Activated CD8-positive, alpha-beta memory T cell treated with anti-CD3 and anti-CD28 coated beads for 36 hours (primary cell): ENCODE data around the gene IRF2BP2. TPM values are rescaled to one million over a fixed set of nuclear protein-coding genes. Genes with fewer than 3 reads are reported as not detected.
"Not testable (repeated sequence)": the region's sequence is repeated elsewhere in the genome, so short reads cannot be mapped to it uniquely, and the experiment has no call there.

Source experiments
- CTCF ChIA-PET: fragments of 350-600 bp; sonication (Branson Sonifier 250); formaldehyde crosslinking; loops from one replicate; lab custom pipeline; 2021; ENCODE audit warnings: antibody characterized with exemption; lab: Charles Lee
- POLR2A ChIA-PET: fragments of 350-600 bp; sonication (Branson Sonifier 250); formaldehyde crosslinking; loops from one replicate; lab custom pipeline; 2021; ENCODE audit warnings: antibody characterized with exemption; lab: Charles Lee
- total RNA-seq, 2 experiments: library from RNA; stranded (reverse); gene quantifications; one replicate each; pipeline ENCODE4 v1.2.3, GENCODE V29; 2021

IRF2BP2 gene
- total RNA-seq, 2 experiments from 2014 or later = 87.4 to 90.5 TPM

DNA sequence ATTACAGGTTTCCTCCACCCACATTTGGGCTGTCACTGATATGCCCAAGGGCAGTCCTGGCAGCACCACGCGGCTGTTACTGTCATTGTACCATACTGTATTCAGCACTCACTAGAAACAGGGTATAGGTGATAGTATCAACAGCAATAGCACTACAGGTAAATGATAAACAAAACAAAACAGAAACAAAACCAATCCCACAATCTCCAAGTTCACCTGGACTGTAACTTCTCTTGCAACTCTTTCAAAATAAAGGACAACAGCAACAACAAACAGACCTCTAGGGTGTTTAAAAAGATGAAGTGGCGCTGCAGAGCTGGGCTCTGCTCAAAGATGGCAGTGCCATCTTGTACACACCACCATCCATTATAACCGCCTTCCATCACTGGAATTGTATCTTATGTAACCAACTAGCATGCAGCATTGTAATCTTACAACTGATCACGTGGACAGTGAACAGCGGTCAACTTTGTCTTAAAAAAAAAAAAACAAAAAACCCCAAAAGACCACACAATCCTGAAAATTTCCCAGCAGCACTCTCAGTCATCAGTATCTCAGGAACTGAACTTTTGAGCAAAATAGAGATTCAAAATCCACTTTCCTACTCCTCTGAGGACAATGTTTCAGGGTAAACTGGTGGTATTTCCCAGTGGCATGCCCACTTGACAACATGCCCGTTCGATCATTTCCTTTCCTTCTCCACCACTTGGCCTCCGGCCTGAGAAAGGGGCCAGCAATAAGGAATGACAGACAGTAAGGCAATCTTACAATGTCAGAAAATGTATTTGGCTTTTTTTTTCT lies 3.8 kb downstream of the IRF2BP2 start:
- CTCF ChIA-PET = interaction anchor here (1.2 to 1.5 kb wide), 2 partner anchors 373 to 478 kb away, joined by 3 read pairs; no protein-coding TSS in a partner anchor

GRCh38 chr1:234605399-234605982 lies 4.5 kb downstream of the IRF2BP2 start:
- ChIA-PET POLR2A (interaction anchor here (0.5 to 1.6 kb wide), 2 partner anchors 276 to 522 kb away, joined by 3 to 10 read pairs; partner anchors contain the start of gene TOMM20), CTCF (interaction anchor here (1.1 to 1.5 kb wide), 3 partner anchors 106 to 406 kb away, joined by 3 to 4 read pairs (median 3); no protein-coding TSS in a partner anchor)

More for the DNA sequence above, 3.8 kb downstream of the IRF2BP2 start:
- POLR2A ChIA-PET = interaction anchor here (0.6 to 1.6 kb wide), 2 partner anchors 118 to 522 kb away, joined by 3 to 4 read pairs; partner anchors contain the start of gene TOMM20

GRCh38 chr1:234604495-234605398 lies 5.2 kb downstream of the IRF2BP2 start:
- ChIA-PET CTCF (interaction anchor here (0.7 to 1.4 kb wide), 3 partner anchors 105 to 407 kb away, joined by 3 to 4 read pairs (median 3); no protein-coding TSS in a partner anchor), POLR2A (interaction anchor here (0.5 to 1.6 kb wide), 5 partner anchors 104 to 523 kb away, joined by 3 to 10 read pairs (median 3); partner anchors contain the start of gene TOMM20)

- POLR2A ChIA-PET = interaction anchor here (0.5 to 1.5 kb wide), 3 partner anchors 103 to 155 kb away, joined by 3 to 4 read pairs (median 3); no protein-coding TSS in a partner anchor
- CTCF ChIA-PET = no interaction called here
Observed at GRCh38 chr1:234603221-234604204, 6.5 kb downstream of the IRF2BP2 start.

DNA sequence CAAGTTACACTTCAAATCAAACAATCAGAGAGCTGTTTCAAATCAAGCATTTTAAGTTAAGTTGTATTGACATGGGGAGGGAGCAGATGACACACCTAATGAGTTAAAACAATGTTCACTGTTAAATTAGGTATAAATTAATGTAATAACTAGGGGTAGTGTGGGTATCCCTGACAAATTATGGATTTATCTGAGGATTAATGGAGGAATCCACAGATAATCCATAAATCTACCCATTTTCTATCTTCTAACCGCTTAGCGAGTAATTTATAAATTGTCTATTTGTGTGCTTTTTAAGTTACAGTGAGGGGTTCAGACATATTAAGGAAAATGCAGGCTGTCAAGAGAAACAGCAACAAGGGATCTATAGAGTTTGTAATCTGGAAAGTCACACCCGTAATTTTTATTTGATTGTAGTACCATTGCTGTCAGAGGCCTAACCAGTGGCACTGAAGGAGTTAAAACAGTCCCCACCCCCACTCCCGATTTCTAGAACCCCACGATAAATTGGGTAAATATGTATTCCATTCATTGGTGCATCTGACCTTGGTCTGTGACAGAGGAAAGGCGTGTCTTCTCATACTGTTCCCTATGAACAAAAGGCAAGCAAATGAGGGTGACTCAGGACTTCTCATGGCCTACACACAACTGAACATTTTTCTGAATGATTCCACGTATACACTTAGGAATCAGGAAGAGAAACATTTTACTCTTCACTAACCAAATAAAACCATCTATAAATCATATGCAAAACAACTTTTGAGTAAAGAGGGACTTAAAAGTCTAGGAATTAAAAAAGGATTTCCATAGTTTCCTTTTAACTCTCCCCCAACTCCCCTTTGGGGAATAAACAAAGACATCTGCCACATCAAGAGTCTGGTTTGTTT lies 7.4 kb downstream of the IRF2BP2 start:
- ChIA-PET POLR2A (interaction anchor here (3.6 kb wide), 1 partner anchor 9 kb away, joined by 41 read pairs; the partner anchor contains the start of gene IRF2BP2), CTCF (interaction anchor here (1.2 to 4.0 kb wide), 3 partner anchors 9 to 122 kb away, joined by 3 to 17 read pairs (median 9); no protein-coding TSS in a partner anchor)

DNA sequence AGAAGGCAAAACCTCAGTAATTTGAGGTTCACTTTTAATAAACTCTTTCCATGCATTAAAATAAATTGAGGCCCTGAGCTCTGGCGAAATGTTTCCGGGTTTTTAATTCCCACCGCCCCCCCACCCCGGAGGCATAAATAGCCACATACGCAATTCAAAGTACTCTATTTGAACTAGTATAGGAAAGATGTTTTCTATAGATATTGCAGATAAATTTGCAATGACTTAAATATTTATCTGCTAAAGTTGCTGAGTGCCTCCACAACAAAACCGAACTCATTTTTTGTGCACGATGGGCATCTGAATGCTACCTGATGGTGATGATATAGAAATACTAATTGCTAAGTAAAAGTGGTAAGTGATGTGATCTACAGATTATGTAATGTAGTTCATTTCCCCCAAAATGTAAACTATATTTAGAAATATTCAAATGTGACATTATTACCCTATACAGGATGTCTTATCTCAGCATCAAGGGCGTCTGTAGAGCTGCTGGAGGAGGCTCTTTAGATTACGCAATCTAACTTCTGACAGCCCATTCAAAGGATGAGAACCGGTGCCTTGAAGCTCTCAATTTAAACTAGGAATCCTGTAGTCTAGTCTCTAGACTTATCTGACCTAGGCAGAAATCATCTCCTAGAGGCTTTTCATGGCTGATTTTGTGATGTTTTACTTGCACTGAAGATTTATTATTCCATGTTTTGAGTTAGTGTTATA lies 8.5 kb downstream of the IRF2BP2 start:
- ChIA-PET POLR2A (interaction anchor here (0.6 to 3.6 kb wide), 5 partner anchors 7 to 125 kb away, joined by 3 to 41 read pairs (median 4); partner anchors contain the start of gene IRF2BP2), CTCF (interaction anchor here (0.7 to 4.0 kb wide), 5 partner anchors 10 to 483 kb away, joined by 3 to 17 read pairs (median 3); no protein-coding TSS in a partner anchor)

- ChIA-PET CTCF (interaction anchor here (0.6 to 4.0 kb wide), 9 partner anchors 11 to 484 kb away, joined by 3 to 17 read pairs (median 3); no protein-coding TSS in a partner anchor), POLR2A (interaction anchor here (0.6 to 3.6 kb wide), 8 partner anchors 8 to 483 kb away, joined by 3 to 41 read pairs (median 5); partner anchors contain the start of gene IRF2BP2)
Observed at GRCh38 chr1:234600418-234601281, 9.3 kb downstream of the IRF2BP2 start.

DNA sequence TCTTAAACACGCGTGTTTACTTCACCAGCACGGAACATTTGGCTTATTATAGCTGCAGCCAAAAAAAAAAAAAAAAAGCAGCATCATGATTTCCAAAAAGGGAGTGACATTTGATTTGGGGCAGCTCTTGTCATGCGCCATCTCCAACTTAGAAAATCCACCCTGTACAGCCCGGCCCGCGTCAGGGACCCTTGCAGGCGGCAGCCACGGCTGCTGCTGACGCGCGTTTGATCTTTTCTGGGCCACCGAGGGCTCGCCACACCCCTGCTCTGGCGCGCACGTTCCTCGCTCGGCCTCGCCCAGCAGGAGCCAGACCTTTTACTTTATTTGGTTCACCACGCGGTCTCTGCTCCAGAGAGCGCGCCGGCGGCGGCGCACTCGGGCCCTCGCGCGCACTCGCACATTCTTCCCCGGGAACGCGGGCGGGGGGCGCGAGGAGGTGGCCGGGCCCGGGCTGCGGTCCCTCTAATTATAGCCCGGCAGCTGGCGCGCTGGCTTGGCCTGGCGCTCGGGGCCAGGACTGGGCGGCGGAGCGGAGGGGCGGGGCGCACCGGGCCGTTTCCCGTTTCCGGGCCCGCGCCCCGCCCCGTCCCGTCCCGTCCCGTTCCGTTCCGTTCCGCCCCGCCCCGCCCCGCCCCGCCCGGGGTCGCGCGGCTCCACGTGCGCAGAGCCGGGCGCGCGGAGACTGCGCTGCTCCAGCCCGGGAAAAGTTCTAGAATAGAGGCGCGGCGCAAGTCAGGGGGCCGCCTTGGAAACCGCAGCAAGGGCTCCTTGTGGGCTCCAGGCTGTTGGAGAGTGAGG lies 10.2 kb downstream of the IRF2BP2 start:
- ChIA-PET POLR2A (interaction anchor here (0.6 to 3.6 kb wide), 10 partner anchors 9 to 1266 kb away, joined by 3 to 41 read pairs (median 4); partner anchors contain the start of gene IRF2BP2), CTCF (interaction anchor here (0.6 to 4.0 kb wide), 5 partner anchors 12 to 485 kb away, joined by 3 to 17 read pairs (median 5); no protein-coding TSS in a partner anchor)

GRCh38 chr1:234598974-234599616 lies 10.9 kb downstream of the IRF2BP2 start:
- POLR2A ChIA-PET = interaction anchor here (0.6 to 3.6 kb wide), 6 partner anchors 10 to 1267 kb away, joined by 3 to 41 read pairs (median 4); partner anchors contain the start of gene IRF2BP2
- CTCF ChIA-PET = interaction anchor here (4.0 kb wide), 1 partner anchor 13 kb away, joined by 17 read pairs; no protein-coding TSS in a partner anchor

GRCh38 chr1:234597894-234598293 lies 12.1 kb downstream of the IRF2BP2 start:
- CTCF ChIA-PET = interaction anchor here (0.7 to 1.2 kb wide), 4 partner anchors 55 to 154 kb away, joined by 3 to 4 read pairs (median 3); no protein-coding TSS in a partner anchor
- POLR2A ChIA-PET = interaction anchor here (0.5 kb wide), 1 partner anchor 480 kb away, joined by 3 read pairs; no protein-coding TSS in a partner anchor

DNA sequence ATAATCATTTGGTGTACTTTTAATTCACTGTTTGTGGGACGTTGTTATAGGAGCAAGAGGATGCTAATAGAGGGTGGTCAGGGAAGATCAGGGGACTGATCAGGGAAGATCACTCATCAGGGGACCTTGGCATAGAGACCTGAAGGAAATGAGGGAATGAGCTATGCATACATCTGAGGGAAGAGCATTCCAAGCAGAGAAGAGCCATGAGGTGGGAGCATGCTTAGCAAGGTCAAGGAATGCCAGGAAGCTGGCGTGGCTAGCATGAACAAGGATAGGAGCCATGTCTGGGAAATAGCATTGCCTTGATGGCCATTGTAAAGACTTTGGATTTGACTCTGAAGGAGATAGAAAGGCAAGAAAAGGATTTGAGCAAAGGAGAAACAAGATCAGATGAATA lies 14.1 kb downstream of the IRF2BP2 start:
- CTCF ChIA-PET = interaction anchor here (0.6 kb wide), 1 partner anchor 475 kb away, joined by 4 read pairs; no protein-coding TSS in a partner anchor
- POLR2A ChIA-PET = no interaction called here

GRCh38 chr1:234594575-234594974 lies 15.4 kb downstream of the IRF2BP2 start:
- POLR2A ChIA-PET, CTCF ChIA-PET: not testable (repeated sequence)
